GM18526 (cell line): ENCODE data around the gene TRAFD1.

Experiments
- POLR2A ChIP-seq: IDR thresholded peaks from 3 replicates; pipeline ENCODE4 v1.6.1; 2011; ENCODE audit not compliant: insufficient read length; ENCODE audit errors: extremely low read depth

TRAFD1 gene

GRCh38 chr12:112125250-112125999, at the start of gene TRAFD1:
TSS of gene TRAFD1 (plus strand) at chr12:112125560. CDS start at chr12:112130523, 4,963 bp downstream.
- peak; percentile 99 for TF ChIP-seq POLR2A

GRCh38 chr12:112087055-112087850, 38.1 kb upstream of the TRAFD1 start:
- TF ChIP-seq POLR2A: no peak

DNA sequence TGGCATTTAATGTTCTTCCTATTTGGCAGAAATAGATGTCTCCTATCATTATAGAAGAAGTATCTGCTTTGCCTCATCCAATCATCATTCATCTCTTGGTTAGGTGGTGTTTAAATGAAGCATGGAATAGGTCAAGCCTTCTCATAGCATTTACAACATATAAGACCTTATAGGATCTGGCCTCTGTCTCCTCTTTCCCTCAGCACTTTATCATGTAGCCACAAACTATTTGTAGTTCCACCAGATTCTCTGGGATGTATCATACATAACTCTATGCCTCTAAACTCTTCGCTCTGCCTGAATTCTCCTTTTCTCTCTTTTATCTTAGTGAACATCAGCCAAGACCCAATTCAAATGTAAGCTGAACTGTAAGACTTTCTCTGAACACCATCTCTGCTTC, 37.5 kb upstream of the TRAFD1 start:
- TF ChIP-seq POLR2A: no peak

DNA sequence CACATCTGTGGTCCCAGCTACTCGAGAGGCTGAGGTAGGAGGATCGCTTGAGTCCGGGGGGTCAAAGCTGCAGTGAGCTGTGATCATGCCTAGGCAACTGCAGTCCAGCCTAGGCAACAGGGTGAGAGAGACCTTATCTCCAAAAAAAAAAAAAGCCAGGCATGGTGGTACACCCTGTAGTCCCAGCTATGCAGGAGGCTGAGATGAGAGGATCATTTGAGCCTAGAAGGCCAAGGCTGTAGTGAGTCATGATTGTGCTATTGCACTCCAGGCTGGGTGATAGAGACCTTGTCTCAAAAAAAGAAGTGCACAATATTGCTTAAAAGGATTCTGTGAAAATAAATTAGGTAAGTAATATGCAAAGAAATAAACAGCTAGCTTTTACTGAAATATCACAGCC, 33.8 kb upstream of the TRAFD1 start:
- TF ChIP-seq POLR2A: no peak

- no peak for TF ChIP-seq POLR2A
Observed at GRCh38 chr12:112096070-112096469, 29.3 kb upstream of the TRAFD1 start.

DNA sequence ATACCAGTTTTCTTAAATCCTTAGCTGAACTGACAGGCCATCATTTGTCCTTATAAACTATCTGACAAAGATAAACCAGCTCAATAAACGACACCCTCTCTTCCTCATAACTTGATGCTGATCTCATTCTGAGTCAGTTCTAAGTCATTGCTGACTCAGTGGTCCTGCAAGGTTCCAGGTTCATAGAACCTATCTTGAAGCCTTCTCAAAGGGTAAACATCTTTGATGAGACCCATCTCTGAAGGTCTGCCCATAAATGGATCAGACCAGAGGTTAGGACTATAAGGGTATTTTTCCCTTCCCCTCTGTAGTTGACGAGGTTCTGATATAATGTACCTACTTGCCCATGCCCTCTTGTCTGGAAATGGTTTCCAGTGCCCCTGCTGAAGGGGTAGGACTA, 28.7 kb upstream of the TRAFD1 start:
- TF ChIP-seq POLR2A: no peak

DNA sequence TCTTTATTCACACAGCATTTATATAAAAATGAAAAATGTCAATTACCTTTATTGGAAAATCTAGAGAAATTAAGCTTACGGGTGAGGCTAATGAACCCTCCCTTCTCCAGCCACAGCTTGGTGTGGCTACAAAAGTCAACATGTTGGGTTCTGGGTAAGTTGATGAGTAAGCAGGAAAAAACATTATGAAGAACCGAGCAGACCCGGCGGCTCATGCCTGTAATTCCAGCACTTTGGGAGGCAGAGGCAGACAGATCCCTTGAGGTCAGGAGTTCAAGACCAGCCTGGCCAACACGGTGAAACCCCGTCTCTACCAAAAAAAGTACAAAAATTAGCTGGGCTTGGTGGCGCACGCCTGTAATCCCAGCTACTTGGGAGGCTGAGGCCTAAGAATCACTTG, 27.7 kb upstream of the TRAFD1 start:
- no peak for TF ChIP-seq POLR2A

DNA sequence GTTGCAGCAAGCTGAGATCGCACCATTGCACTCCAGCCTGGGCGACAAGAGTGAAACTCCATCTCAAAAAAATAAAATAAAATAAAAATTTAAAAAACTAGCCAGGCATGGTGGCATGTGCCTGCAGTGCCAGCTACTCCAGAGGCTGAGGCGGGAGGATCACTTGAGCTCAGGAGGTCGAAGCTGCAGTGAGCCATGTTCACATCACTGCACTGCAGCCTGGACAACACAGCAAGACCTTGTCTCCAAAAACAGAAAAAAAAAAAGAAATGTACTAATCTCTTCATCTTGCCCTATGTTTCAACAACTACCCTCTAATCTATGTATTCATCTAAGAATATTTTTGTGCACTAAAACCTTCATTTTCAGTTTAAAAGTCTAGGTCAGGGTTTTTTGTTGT, 23.2 kb upstream of the TRAFD1 start:
- TF ChIP-seq POLR2A: no peak

- no peak for TF ChIP-seq POLR2A
Observed at GRCh38 chr12:112103758-112104503, 21.4 kb upstream of the TRAFD1 start.

- TF ChIP-seq POLR2A: no peak
Observed at GRCh38 chr12:112105891-112106290, 19.5 kb upstream of the TRAFD1 start.

- TF ChIP-seq POLR2A: no peak
Observed at GRCh38 chr12:112107306-112108201, 17.8 kb upstream of the TRAFD1 start.

DNA sequence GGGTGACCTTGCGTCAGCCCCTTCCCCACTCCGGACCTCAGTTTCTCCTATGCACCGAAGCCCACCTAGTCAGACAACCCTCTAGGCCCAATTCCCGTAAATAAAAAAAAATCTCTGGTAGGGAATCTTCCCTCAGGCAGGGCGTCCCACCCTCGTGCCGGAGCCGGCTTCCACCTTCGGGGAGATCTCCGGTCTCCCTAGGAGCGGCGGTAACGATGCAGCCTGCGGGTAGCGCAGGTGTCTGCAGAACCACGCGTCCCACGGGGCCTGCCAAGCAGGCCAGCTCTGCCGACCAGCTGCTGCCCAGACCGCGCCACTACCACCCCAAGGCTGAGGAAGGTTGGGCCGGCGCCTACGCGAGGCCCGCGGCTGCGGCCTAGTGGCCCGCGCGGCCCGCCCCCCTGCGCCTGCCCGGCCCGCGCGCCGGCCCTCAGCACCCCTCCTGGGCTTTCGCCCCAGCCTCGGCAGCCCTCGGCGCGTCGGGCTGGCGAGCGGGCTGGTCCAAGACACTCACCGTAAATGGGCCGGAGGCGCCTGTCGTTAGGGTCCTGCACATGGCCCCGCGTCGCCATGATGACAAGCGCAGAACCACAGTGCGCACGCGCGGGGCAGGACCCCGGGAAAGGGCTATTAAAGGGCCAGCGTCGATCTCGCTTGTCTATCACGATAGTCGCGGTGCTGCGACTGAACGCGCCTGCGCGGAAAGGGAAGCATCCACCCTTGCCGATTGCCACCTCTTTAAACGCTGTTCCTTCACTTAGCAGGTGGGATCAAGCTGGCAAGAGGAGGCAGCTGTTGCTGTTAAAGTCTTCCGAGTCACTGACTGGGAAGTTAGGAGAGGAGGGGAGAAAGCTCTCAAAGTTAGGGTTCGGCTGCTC, 16.9 kb upstream of the TRAFD1 start, which contains the start of gene NAA25:
Gene NAA25, minus strand, starts transcription at position 582 of the 878 bp plus-strand sequence. Its CDS starts 10 bp downstream, at position 572.
- peak; percentile 74 for TF ChIP-seq POLR2A

GRCh38 chr12:112111931-112112330, 13.4 kb upstream of the TRAFD1 start:
- TF ChIP-seq POLR2A: no peak
